ENCODE data around the gene TTC28. TPM values are rescaled to one million over a fixed set of nuclear protein-coding genes. Genes with fewer than 3 reads are reported as not detected.
A peak's percentile ranks its signal among the peaks of the same experiment; 100 is the strongest.

The TTC28 gene
- total RNA-seq, 6 experiments from 2014 or later: 10.8 to 18.9 (median 13.6) TPM

DNA sequence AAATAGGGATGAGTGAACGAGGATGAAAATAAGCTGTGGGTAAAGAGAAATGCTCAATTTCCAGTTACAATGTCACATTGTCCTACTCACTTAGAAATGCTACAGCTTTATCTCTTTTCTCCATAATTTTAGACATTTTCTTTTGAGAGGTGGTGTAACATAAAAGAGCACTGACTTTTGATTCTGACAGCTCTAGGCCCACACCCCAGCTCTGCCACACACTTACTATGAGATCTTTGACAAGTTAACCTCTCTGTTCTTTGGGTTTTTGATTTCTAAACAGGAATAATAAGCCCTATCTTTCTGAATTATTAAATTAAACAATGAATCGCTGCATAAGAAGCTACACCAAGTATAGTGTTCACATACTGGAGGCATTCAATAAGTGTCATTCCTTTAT lies 532.2 kb downstream of the TTC28 start:
- H3K27me3 Mint-ChIP-seq (ENCODE audit: insufficient read depth): peaks cover 3% of the 10 kb centered on the region
- DNase-seq: no peak
- TF ChIP-seq, protein P1, sequence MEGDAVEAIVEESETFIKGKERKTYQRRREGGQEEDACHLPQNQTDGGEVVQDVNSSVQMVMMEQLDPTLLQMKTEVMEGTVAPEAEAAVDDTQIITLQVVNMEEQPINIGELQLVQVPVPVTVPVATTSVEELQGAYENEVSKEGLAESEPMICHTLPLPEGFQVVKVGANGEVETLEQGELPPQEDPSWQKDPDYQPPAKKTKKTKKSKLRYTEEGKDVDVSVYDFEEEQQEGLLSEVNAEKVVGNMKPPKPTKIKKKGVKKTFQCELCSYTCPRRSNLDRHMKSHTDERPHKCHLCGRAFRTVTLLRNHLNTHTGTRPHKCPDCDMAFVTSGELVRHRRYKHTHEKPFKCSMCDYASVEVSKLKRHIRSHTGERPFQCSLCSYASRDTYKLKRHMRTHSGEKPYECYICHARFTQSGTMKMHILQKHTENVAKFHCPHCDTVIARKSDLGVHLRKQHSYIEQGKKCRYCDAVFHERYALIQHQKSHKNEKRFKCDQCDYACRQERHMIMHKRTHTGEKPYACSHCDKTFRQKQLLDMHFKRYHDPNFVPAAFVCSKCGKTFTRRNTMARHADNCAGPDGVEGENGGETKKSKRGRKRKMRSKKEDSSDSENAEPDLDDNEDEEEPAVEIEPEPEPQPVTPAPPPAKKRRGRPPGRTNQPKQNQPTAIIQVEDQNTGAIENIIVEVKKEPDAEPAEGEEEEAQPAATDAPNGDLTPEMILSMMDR (IDR thresholded peaks at IDR 0.05): no peak
- peaks cover 9% of the 10 kb centered on the region for H3K36me3 Mint-ChIP-seq (ENCODE audit: low read depth)
- no peak overlapping the region for H3K27ac Mint-ChIP-seq
- no peaks in the 10 kb centered on the region for H3K9me3 Mint-ChIP-seq
- peaks cover 34% of the 10 kb centered on the region for H3K4me1 Mint-ChIP-seq (ENCODE audit: low read depth)
- H3K4me3 Mint-ChIP-seq: no peak overlapping the region

DNA sequence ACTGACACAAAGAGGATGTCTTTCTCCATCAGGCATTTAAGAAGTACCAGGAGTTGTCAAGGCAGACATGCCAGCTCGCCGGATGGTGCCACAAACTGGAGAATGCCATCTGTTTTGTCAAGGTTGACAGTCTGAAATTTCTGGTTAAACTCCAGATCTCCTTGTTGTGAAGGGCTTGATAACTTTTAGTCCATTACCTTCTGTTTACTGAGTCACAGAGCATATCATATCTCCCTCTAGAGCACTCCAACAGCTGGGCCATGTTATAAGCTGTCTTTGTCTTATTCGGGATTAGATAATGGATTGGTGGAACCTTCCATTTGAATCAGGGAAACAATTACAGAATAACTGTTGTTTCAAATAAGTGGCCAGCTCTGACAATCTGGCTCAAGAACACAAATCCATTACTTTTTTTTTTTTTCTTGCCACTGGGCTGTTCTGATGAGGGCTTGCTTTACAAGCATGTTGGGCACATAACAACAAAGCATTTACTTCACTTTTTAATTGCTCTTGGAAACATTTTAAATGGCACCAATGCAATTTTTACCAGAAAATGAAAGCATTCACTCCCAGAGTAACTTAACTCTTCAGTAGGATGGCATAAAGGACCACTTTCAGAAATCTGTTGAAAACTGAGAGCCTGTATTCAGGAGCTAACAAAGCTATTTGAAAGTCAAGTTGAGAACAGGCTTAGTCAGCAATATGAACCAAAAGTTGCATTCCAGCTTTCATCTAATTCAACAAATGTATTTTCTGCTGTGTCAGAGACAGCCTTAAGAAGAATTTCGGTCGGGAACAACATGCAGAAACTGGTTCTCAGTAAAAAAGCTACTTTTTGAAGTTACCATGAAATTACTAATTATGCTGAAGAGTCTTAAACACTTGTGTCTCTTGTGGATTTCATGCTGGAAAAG lies 533.0 kb downstream of the TTC28 start:
- Mint-ChIP-seq H3K9me3 (no peaks in the 10 kb centered on the region), H3K27ac (no peak overlapping the region), H3K36me3 (ENCODE audit: low read depth) (peaks cover 9% of the 10 kb centered on the region), H3K4me1 (ENCODE audit: low read depth) (peaks cover 42% of the 10 kb centered on the region), H3K4me3 (no peak overlapping the region), H3K27me3 (ENCODE audit: insufficient read depth) (peaks cover 3% of the 10 kb centered on the region)
- DNase-seq: no peak
- TF ChIP-seq, protein P1 (IDR thresholded peaks at IDR 0.05): no peak

DNA sequence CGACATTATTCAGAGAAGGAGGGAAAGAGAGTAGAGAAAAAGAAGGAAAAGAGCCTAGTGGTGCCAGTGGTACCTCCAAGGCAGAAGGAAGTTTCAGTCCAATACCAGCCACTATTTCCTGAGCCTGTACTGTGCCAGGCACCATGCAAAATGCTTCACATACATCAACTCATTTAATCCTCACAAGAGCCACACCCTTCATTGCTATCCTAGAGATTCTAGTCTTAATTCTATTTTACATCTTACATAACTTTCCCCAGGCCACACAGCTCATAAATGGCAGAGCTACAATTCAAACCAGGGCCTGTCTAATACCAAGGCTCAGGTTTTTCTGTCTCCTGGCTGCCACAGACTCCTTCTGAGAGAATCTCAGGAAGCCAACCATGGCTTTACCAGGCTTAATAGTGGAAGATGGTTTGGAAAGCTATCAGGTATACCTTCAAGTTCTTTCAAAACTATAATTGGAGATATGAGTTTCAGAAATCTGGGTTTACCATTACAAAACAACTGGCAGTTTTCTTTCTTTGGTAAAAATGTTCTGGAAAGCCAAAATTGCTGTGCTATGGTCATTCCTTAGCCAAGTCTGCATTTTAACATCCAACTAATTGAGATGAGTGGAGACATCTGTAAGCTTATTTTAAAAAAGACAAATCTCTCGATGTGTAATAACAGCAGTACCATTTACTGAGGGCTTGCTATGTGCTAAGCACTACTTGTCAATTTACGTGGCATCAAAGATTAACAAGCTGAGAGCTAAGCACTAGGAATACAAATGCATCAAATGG lies 535.5 kb downstream of the TTC28 start:
- Mint-ChIP-seq H3K4me1 (ENCODE audit: low read depth) (peaks cover 65% of the 10 kb centered on the region), H3K27me3 (ENCODE audit: insufficient read depth) (peaks cover 3% of the 10 kb centered on the region), H3K4me3 (no peak overlapping the region), H3K36me3 (ENCODE audit: low read depth) (peaks cover 9% of the 10 kb centered on the region), H3K27ac (no peak overlapping the region), H3K9me3 (no peaks in the 10 kb centered on the region)
- no peak for DNase-seq
- TF ChIP-seq, protein P1 (IDR thresholded peaks at IDR 0.05): no peak

- peaks cover 9% of the 10 kb centered on the region for H3K36me3 Mint-ChIP-seq (ENCODE audit: low read depth)
- H3K4me3 Mint-ChIP-seq: peak overlapping the region; percentile 75
- TF ChIP-seq, protein P1 (IDR thresholded peaks at IDR 0.05): no peak
- H3K9me3 Mint-ChIP-seq: no peaks in the 10 kb centered on the region
- H3K4me1 Mint-ChIP-seq (ENCODE audit: low read depth): peaks cover 69% of the 10 kb centered on the region
- peak overlapping the region; percentile 22; the same call in 1 of the 2 replicates for H3K27ac Mint-ChIP-seq
- H3K27me3 Mint-ChIP-seq (ENCODE audit: insufficient read depth): peaks cover 3% of the 10 kb centered on the region
- no peak for DNase-seq
Measured at GRCh38 chr22:28143241-28143865, 536.3 kb downstream of the TTC28 start.

DNA sequence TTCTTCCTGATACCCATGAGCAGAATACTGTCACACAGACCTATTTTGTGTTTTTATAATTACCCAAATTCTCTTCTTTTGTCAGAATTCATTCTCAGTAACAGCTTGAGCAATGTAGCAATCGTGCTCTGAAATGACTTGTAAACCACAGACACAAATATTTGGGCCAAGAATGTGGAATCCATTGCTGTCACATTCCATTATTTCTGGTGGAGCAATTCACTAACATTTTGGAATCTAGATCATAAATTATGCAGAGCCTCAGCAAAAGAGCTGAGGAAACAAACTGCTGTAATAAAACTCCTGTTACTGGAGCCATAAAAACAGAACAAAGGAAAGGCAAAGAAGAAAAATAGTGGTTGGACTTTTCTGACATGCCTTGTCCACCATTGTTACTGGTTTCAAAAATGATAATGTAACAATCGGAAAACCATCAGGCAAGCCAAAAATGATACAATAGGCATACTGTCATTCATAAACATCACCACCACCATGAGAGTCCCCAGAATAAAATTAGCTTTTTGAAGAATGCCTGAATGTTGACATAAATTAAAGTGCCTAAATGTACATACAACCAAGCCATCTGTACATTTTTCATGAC lies 537.2 kb downstream of the TTC28 start:
- Mint-ChIP-seq H3K27me3 (ENCODE audit: insufficient read depth) (peaks cover 3% of the 10 kb centered on the region), H3K9me3 (no peaks in the 10 kb centered on the region), H3K27ac (peak overlapping the region; percentile 70), H3K4me1 (ENCODE audit: low read depth) (peaks cover 70% of the 10 kb centered on the region), H3K36me3 (ENCODE audit: low read depth) (peaks cover 9% of the 10 kb centered on the region), H3K4me3 (peak overlapping the region; percentile 75)
- peak; percentile 93 for DNase-seq
- TF ChIP-seq, protein P1 (IDR thresholded peaks at IDR 0.05): no peak
